HFFc6 (cell line): Measurements from ENCODE around the gene MIGA2. TPM values are rescaled to one million over a fixed set of nuclear protein-coding genes. Genes with fewer than 3 reads are reported as not detected.

Source experiments
- DNase-seq: peaks from one replicate; pipeline ENCODE4 v3.0.0-alpha.2; 2018
- H3K27ac Mint-ChIP-seq: 2 replicates; pipeline ENCODE4 v1.8.0; 2020; ENCODE audit warnings: mild to moderate bottlenecking, mixed read lengths
- H3K27me3 Mint-ChIP-seq: 2 replicates; pipeline ENCODE4 v1.8.0; 2021; ENCODE audit warnings: mild to moderate bottlenecking, moderate library complexity, mixed read lengths; ENCODE audit not compliant: insufficient read depth
- H3K36me3 Mint-ChIP-seq: 2 replicates; pipeline ENCODE4 v1.8.0; 2021; ENCODE audit warnings: low read depth, mixed read lengths
- H3K4me1 Mint-ChIP-seq: 2 replicates; pipeline ENCODE4 v1.8.0; 2020; ENCODE audit warnings: low read depth, mixed read lengths
- H3K4me3 Mint-ChIP-seq: 2 replicates; pipeline ENCODE4 v1.8.0; 2020; ENCODE audit warnings: mild to moderate bottlenecking, moderate library complexity, mixed read lengths
- H3K9me3 Mint-ChIP-seq: 2 replicates; pipeline ENCODE4 v1.8.0; 2020; ENCODE audit warnings: mild to moderate bottlenecking, mixed read lengths
- CTCF ChIP-seq: fragments of 200-600 bp; sonication (generic); IDR thresholded peaks from 2 replicates; pipeline ENCODE4 v1.5.0; 2021; ENCODE audit warnings: antibody characterized with exemption, mild to moderate bottlenecking
- total RNA-seq, 6 experiments: library from RNA; stranded (reverse); fragmentation: NEBNext Ultra II Directional; extraction: Animal tissue kit (Norgen Biotek cat#: 25700); gene quantifications; 2 replicates in 1 of 6; 3 replicates in 5 of 6; pipeline ENCODE4 v1.2.3, GENCODE V29; 2021

The MIGA2 gene
- total RNA-seq, 6 experiments from 2014 or later: 20.2 to 30.2 (median 22.2) TPM

- Mint-ChIP-seq H3K36me3 (no peaks in the 10 kb centered on the region), H3K4me3 (peak overlapping the region; percentile 92), H3K9me3 (no peaks in the 10 kb centered on the region), H3K27me3 (no peaks in the 10 kb centered on the region; the same call in 1 of the 2 replicates), H3K27ac (peak overlapping the region; percentile 60), H3K4me1 (peaks cover 23% of the 10 kb centered on the region)
- TF ChIP-seq CTCF: no peak
- DNase-seq: no peak
These were observed 45.0 kb downstream of the MIGA2 start for GRCh38 chr9:129081388-129081904.

GRCh38 chr9:129084087-129084486 lies 47.7 kb downstream of the MIGA2 start:
- no peaks in the 10 kb centered on the region for H3K9me3 Mint-ChIP-seq
- DNase-seq: no peak
- no peak overlapping the region for H3K27ac Mint-ChIP-seq
- TF ChIP-seq CTCF: no peak
- no peaks in the 10 kb centered on the region; the same call in 1 of the 2 replicates for H3K27me3 Mint-ChIP-seq
- no peaks in the 10 kb centered on the region for H3K36me3 Mint-ChIP-seq
- H3K4me1 Mint-ChIP-seq: peaks cover 23% of the 10 kb centered on the region
- H3K4me3 Mint-ChIP-seq: no peak overlapping the region

DNA sequence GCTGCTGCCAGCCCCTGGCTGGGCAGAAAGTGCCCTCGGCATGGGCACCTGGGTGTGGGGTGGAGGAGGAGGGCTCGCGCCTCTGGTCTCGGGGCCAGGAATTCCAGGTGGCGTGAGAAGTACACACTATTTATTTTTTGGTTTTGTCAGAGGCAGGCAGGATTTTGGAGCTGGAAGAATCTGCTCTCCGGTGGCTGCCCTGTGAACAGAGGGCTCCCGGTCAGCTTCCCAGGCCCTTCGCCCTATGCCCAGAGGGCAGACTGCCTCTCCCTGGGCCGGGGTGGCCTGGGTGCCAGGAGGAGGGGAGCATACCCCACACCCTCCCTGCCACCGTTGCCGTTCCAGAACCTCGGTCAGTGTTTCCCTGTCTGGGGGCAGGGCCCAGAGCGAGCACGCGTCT lies 52.8 kb downstream of the MIGA2 start:
- Mint-ChIP-seq H3K9me3 (no peaks in the 10 kb centered on the region), H3K36me3 (peaks cover 11% of the 10 kb centered on the region; the same call in 1 of the 2 replicates), H3K27me3 (no peaks in the 10 kb centered on the region; the same call in none of the 2 replicates), H3K27ac (no peak overlapping the region), H3K4me1 (no peaks in the 10 kb centered on the region), H3K4me3 (no peak overlapping the region)
- no peak for DNase-seq
- TF ChIP-seq CTCF: no peak

DNA sequence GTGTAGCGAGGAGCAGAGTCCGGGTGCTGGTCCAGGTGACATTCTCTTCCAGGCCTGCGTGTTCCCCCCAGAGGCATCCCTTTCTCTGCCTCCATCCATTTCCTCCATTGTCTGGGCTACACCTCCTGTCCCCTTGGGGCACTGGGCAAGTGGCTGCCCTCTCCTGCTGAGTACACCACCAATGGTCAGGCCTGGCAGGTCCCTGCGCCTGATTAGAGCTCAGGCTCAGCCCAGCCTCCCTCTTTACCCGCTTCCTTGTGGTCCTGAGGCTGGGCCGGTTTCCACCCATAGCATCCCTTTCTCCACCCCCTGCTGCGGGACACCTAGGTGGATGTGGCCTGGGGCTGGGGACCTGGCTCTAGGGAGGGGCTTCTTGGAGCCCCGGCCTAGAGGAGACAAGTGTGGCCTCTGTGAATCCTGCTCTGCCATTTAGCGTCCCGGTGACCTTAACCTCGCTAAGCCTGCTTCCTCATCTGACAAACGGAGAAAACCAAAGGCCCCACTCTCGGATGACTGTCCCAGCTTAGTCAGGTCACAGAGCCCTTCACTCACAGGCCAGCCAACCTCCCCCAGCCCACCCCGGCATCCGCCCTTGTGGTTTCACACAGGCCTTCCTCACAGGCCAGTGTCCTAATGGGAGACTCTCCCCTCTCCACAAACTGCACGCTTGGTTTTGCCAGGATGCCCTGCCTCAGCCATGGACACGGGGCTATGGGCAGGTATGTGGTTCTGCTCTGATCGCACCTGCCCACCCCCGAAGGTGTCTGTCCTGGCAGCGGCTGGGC lies 57.4 kb downstream of the MIGA2 start:
- peaks cover 27% of the 10 kb centered on the region for H3K36me3 Mint-ChIP-seq
- no peaks in the 10 kb centered on the region; the same call in 1 of the 2 replicates for H3K27me3 Mint-ChIP-seq
- H3K27ac Mint-ChIP-seq: no peak overlapping the region
- no peak for TF ChIP-seq CTCF
- H3K9me3 Mint-ChIP-seq: no peaks in the 10 kb centered on the region
- DNase-seq: no peak
- H3K4me3 Mint-ChIP-seq: no peak overlapping the region
- no peaks in the 10 kb centered on the region for H3K4me1 Mint-ChIP-seq

DNA sequence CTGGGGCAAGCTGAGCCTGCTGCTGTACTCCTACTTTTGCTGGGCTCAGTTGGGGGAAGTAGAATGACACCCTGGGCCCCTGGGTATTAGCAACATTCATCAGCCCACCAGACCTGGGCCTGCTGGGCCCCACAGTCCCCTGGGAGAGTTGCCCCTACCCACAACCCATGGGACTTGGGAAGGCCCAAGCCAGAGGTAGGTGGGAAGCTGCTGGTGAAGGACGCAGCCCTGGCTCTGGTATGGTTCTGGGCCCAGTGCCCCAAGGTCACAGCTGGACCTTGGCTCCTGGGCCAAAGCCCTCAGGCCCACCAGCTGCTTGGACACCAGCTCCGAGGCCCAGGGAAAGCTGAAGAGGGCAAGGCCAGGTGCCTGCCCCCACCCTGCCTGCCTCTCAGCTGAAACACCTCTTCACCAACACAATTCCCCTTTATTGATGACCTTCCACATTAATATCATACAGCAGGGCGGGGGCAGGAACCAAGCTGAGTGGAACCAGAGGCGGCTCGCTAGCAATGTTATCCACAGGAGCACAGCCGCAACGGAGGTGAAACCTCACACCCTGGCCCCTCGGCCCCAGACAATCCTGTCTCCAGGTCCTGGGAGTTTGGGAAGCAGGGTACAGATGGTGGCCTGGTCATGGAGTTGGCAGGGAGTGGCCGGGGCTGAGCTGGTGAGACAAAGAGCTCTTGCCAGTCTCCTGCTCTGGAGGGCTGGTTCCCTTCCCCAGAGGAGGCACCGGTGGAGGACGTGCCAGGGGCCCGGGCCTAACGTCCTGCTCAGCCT lies 58.2 kb downstream of the MIGA2 start:
- peaks cover 26% of the 10 kb centered on the region for H3K36me3 Mint-ChIP-seq
- no peaks in the 10 kb centered on the region; the same call in 1 of the 2 replicates for H3K27me3 Mint-ChIP-seq
- no peaks in the 10 kb centered on the region for H3K4me1 Mint-ChIP-seq
- no peaks in the 10 kb centered on the region for H3K9me3 Mint-ChIP-seq
- DNase-seq: no peak
- H3K27ac Mint-ChIP-seq: no peak overlapping the region
- no peak overlapping the region for H3K4me3 Mint-ChIP-seq
- TF ChIP-seq CTCF: no peak
